HG02798 (cell line): Measurements from ENCODE around the gene CEP162.
"Not testable (repeated sequence)": the region's sequence is repeated elsewhere in the genome, so short reads cannot be mapped to it uniquely, and the experiment has no call there.

ENCODE experiments used
- ATAC-seq: cut with Tn5 transposase; IDR thresholded peaks from one replicate; pipeline ENCODE4 v1.9.1; 2021; ENCODE audit warnings: mild to moderate bottlenecking; ENCODE audit not compliant: unreplicated experiment, poor library complexity

The CEP162 gene, protein sequence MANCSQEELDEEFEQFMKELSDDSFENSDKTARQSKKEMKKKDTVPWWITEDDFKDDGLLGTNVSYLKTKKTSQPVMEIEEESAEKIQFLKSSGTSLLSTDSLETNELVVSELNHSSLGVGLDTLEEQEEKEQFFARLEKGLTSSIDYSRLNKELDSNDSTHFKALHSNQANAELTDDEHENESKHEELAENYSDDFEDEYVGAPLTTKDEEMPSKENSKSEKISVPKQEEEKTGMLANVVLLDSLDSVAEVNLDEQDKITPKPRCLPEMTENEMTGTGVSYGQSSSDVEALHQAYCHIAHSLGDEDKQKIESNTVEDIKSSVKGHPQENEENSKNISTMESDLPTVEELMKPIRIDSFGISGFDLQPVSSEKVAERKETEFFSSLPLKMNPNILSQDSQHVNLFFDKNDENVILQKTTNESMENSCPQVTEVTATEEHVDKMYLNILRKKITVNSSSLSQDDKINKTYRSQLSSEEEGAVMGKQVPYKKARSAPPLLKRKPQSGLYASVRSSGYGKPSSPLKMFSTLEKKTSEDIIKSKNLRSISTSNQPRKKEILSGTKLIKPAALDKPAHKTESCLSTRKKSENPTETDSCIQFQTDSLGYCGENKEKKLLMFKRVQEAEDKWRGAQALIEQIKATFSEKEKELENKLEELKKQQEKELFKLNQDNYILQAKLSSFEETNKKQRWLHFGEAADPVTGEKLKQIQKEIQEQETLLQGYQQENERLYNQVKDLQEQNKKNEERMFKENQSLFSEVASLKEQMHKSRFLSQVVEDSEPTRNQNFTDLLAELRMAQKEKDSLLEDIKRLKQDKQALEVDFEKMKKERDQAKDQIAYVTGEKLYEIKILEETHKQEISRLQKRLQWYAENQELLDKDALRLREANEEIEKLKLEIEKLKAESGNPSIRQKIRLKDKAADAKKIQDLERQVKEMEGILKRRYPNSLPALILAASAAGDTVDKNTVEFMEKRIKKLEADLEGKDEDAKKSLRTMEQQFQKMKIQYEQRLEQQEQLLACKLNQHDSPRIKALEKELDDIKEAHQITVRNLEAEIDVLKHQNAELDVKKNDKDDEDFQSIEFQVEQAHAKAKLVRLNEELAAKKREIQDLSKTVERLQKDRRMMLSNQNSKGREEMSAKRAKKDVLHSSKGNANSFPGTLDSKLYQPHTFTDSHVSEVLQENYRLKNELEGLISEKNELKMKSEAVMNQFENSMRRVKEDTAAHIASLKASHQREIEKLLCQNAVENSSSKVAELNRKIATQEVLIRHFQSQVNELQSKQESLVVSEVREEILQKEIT (N-terminal part only)

DNA sequence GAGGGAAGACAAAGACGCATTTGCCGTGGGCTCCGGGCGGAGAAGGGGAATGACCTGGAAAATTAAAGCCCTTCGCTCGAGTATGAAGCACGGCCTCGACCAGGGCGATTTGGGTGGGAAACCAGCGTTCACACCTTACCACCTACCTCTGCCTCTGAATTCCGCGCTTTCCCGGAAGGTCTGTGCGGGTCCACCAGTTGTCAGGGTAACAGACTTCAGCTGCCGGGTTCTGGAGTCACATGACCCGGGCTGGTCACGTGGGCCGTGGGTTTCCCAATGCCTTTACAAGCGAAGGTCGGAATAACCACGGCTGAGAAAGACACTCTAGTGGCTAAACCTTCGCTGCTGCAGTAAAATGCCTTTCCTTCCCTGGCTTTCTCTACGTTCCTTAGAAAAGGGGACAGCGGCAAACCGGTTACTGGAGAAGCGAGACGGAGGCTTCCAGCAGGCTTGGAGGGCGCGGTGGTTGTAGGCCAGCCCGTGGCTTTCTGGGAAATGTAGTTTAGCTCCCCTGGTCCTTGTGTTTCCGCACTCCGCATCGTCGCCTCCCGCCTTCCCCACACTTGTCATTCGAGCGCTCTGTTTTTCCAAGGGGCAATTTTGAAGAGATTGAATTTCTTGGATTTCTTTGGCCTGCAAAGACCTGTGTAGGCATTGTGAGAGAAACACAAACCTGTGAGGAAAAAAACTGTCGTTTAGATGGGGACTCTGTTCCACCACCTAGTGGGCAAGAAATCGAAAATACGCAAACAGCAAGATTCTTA, at the start of gene CEP162:
Gene CEP162, minus strand, starts transcription at position 210 of the 764 bp plus-strand sequence. CDS start 1,250 bp downstream, outside the sequence.
- peak; percentile 98 for ATAC-seq

DNA sequence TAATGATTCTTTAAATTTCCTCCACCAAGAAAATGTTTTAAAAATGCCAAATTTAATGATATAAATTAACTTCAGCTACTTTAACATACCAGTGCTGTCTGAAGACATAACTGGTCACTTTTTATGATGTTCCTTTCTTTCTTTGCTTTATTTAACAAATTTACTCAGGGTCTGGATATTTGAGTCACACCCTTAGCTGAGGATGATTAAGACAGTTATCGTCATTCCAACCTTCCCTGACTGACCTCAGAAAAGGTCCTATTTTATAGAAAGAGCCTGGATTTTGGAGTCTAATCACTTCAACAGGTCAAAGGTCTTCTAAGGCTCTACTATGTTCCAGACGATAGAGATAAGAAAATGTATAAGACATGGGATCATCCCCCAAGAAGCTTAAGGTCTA, 47.4 kb upstream of the CEP162 start:
- ATAC-seq, result no peak

DNA sequence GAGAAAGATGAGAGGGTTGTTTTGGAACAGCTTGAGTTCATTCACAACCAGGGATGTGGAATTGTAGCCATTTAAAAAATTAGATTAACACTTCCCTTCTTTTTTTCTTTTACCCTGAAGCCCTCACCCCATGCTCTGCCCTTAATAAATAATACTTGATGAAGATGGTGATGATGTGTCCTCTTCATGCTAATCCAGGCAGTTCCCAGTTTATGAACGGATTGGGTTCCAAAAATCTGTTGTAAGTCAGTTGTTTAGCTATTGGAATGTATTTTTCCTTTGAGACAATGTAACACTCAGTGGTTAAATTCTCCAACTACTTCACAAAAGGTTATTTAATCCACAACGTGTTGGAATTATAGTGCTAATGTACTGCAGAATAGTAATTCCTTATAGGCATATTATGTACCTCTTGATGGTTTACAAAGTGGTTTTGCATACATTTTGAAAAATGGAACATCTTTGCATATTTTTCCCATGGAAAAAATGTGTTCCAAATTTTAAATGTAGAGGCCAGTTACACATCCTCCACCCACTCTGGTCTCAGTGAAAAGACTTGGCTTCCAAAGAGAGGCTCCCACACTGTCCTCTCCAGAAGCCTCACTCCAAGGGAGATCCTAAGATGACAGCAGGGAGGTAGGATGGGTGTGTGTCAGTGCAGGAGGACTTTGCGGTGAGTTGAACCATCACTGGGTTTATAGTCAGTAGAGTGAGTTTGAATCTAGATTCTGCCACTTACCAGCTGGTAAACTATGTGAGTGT, 45.8 kb upstream of the CEP162 start:
- no peak for ATAC-seq

DNA sequence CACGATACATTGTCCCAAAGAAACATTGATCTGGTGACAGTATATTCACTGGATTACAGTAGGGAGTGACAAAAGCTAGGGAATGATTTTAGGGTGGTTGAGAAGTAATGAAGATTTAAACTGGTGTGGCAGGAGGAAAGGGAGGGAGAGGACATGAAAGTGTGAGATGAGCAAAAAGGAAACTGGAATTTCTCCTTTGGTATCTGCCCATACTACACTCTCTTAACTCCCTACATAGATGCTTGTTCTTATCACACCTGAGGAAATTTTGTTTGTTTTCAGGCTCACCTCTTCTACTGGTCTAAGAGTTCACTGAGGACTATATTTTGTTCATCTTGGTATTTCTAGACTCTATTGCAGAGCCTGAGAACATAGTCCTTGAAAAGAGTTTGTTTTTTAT, 44.9 kb upstream of the CEP162 start:
- ATAC-seq, result no peak

DNA sequence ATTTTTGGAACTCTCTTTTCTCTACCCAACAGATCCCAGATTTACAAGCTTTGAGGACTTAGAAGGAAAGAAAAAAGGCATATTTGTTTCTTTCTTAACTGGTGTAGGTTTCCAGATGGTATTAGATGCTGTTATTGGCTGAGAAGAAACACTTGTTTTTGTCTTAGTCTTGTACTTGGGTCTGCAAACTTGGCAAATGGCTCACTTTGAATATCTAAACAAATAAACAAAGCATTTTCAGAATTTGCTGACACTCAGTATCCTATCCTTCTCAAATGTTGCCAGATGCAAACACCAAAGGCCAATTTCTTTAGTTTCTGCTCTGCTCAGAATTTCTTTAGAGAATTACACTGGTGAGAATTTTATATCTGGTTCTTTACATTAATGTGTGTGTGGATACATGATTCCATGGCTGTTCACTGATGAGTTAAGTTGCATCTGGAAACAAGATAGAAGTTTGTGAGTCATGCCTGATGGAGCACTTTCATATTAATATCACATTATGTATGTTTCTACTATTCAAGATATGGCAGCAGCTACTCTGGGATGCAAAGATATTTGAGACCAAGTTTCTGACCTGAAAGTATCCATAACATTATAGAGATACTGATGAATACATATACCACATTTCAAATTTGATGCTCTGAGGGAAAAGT, 43.7 kb upstream of the CEP162 start:
- ATAC-seq, result no peak

DNA sequence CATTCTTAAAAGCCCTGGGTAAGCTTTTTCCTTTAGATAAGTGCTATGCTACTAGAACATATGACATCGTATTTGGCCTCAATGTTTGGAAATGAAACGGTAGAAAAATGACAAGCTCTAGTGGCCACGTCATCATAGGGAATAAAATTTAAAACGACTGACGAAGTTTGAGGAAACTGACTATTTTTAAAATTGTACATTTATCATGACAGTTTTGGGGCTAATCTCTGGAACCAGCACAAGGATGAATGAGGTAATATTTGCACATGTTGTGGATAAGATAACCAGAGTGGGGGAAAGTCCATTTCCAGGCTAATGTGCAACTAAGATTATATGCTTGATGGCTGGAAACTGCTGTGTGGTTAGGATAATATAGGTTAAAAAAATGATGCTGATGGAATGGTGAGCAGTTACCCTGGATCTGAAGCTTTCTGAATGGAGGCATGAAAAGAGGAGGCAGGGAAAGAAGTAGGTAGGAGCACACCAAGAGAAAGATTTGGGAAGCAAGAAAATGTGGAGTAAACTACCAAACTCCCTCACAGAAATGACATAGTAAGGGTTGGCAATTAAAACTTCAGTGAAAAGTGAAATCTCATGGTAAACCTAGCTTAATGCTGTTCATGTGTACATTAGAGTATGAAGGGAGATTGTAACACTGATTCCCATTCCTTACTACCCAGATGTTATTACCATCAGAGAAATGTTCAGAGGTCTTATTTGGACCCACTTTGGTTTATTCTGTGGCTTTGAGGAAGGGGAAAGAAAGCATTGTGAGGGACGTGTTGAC, 42.7 kb upstream of the CEP162 start:
- no peak for ATAC-seq

DNA sequence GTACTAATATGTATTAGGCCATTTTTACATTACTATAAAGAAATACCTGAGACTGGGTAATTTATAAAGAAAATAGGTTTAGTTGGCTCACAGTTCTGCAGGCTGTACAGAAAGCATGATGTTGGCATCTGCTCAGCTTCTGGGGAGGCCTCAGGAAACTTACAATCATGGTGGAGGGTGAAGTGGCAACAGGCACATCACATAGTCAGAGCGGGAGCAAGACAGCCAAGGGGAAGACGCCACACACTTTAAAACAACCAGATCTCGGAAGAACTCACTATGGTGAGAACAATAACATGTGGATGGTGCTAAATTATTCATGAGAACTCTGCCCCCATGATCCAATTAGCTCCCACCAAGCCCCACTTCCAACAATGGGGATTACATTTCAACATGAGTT, 41.3 kb upstream of the CEP162 start:
- no peak for ATAC-seq

DNA sequence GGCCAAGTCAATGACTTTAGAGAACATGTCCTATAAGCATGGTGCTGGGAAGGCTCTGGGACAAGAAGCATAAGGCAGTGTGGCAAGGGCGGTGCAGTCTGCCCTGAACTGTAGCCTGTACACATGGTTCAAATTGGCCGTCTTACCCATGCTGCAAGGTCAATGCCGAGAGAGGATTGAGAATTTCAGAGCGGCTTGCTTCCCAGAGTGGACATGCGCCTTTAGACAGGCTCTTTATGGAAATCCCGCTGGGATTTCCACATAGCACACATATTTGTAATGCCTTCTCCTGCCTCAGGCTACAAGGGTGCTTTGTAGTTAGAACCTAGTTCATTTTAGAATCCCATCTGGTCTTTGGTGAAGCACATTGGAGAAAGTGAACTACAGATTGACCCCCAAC, 36.1 kb upstream of the CEP162 start:
- ATAC-seq, result no peak

DNA sequence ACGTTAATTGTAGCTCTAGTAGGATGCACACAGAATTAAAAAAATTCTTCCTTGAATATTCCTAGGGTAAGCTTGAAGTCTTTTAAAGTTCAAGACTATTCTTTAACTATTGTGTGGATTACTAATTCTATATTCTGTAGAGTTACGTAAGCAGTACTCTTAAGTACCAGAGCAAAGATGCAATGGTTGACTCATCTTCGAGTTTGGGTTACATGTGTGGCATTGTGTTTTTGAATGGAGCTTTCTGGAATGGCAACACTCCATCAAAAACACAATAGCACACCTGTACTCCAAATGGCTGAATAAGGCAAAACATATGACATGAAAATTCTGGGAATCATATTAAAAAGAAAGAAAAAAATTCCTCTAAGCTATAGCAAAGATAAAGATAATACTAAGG, 33.5 kb upstream of the CEP162 start:
- ATAC-seq, result no peak

DNA sequence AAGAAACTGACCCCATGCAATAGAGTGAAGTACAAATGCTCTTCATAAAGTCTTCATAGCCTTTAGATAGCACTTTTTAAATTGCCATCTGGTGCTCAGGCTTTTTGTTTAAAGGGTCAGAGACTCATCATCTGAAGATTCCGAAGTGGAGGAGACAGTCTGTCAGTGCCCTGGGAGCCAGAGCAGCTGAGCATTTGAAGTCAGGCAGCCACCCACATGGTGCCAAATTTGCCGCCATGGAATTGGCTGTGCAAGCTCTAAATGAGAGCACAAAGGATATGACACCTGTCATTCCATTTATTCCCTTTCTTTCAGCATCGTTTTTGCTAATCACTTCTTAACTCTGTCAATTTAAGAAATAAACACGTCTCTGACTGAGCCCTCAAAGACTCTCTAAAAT, 32.8 kb upstream of the CEP162 start:
- ATAC-seq, result no peak

DNA sequence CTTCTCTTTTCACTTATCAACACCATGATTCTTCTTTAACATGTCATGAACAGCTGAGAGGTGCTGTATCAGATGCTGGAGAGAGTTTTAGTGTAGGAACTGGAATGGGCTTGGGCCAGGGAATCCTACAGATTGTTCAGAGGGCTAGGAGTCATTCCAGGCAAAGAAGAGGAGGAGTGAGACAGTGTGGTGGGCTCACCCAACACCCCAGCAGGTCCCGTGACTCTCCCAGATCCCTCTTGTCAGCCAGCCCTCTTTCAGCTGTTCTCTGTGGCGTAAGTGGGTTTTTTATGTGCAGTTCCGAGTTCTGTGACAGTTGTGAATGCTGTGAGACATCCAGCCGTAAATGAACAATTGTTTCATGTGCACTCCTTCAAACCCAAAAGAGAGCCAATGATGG, 31.4 kb upstream of the CEP162 start:
- ATAC-seq, result no peak

DNA sequence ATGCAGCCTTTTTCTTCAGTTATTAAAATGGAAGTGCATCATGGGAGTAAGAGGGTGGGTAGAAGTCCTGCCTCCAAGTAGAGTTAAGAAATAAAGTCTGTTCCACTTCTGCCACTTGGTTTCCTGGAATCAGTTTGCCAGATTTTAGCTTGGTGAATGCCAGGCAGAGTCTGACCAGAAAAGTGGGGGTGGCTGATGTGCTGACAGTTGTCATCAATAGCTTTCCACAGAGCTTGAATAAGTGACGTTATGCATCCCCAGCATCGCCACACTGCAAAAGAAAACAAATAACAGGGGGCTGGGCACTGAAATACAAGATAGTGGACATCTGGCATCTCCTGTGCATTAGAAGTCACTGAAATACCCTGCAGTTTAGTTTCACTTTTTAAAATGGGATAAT, 30.8 kb upstream of the CEP162 start:
- no peak for ATAC-seq

DNA sequence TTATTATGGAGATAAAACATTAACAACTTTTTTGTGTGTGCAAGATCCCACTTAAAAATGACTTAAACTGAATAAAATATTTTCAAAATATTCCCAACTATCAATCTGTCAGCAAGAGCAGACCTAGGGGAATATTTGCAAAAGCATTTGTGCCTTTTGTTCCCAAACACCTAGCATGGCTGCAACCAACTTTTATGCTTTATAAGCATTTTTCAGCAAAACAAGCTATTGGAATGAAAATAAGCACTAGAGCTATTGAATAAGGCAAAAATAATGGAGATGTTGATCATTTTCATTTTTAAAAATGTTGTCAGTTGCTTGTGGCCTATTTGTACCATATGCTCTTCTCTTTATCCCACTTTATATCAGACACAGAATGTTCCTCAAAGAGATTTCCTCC, 28.2 kb upstream of the CEP162 start:
- ATAC-seq, result no peak

DNA sequence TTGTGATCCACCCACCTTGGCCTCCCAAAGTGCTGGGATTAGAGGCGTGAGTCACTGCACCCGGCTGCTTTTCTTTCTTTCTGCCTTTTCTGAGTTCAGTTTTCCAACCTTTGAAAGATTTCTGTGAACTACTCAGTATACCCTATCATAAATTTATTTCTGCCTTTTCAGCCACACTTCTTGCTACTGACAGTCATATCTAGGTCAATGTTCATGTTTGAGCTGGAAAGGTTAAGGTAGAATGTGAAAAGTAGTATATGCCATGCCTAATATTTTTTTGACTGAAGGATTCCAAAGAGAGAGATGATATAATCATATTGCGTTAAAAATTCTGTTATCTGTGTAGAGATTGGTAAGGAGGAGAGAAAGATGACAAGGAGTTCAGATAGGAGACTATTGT, 25.9 kb upstream of the CEP162 start:
- no peak for ATAC-seq

DNA sequence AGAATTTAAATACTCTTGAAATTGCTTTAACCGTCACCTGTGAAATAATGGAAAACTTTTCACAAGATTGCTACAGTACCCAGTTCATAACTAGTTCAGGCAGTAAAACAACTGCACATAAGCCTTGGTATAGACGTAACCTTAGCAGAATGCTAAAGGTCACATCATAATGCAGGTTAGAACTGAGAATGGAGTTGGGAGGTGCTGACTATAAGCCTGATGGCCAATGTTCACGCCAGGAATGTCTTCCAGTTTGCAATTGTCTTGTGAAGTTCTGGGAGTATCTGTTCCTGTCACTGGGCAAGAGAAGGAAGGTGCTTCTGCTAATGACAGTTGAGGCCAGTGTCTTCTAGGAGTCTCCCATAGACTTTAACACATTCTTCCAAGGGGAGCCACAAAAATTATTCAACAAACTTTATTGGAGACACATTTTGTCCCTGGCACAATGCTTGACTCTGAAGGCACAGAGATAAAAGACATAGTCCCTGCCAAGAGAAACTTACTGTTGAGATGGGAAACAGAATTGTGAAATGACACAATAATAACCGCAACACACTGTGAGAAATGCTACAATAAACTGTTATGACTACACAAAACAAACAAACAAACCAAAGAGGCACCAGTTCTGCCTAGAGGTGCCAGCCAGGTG, 24.6 kb upstream of the CEP162 start:
- ATAC-seq, result no peak

DNA sequence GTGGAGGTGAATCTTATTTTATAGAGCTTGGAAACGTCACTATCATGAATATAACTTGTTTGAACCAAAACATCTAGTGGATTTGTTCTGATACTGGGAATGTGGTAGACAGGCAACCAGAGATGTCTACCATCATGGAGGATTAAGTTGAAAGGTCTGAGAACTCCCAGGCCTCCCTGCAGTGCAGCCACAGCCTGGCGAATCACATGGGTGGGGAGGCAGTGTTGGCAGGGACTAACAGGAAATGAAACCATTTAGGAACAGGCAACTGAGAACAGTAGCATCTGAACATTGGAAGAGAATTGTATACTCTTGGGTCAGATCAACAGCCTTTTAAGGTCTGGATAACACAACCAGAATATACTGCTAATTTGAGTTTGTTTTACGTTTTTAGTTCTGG, 22.3 kb upstream of the CEP162 start:
- no peak for ATAC-seq

DNA sequence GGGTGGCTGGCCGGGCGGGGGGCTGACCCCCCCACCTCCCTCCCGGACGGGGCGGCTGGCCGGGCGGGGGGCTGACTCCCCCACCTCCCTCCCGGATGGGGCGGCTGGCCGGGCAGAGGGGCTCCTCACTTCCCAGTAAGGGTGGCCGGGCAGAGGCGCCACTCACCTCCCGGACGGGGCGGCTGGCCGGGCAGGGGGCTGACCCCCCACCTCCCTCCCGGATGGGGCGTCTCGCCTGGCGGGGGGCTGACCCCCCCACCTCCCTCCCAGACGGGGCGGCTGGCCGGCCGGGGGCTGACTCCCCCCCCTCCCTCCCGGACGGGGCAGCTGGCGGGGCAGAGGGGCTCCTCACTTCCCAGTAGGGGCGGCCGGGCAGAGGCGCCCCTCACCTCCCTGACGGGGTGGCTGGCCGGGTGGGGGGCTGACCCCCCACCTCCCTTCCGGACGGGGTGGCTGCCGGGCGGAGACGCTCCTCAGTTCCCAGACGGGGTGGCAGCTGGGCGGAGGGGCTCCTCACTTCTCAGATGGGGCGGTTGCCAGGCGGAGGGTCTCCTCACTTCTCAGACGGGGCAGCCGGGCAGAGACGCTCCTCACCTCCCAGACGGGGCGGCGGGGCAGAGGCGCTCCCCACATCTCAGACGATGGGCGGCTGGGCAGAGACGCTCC, 17.1 kb upstream of the CEP162 start:
- ATAC-seq, result not testable (repeated sequence)
